Choroid plexus epithelial cell (primary cell): ENCODE measurements around the gene SLC29A2.
A peak's percentile ranks its signal among the peaks of the same experiment; 100 is the strongest.

ENCODE experiments used
- DNase-seq: peaks from one replicate; pipeline ENCODE4 v3.0.0-alpha.2; 2010; ENCODE audit warnings: low read depth
- H3K4me3 ChIP-seq: 2 replicates; pipeline ENCODE4 v1.5.1; 2011; ENCODE audit warnings: low read depth, mild to moderate bottlenecking, control low read depth, low read length, moderate library complexity
- TF ChIP-seq, protein P1 (sequence below): conservative IDR thresholded peaks from 2 replicates; pipeline ENCODE4 v1.5.1; 2011; ENCODE audit warnings: low read depth, mild to moderate bottlenecking, control low read depth, inconsistent platforms, low read length, moderate library complexity

Gene SLC29A2

DNA sequence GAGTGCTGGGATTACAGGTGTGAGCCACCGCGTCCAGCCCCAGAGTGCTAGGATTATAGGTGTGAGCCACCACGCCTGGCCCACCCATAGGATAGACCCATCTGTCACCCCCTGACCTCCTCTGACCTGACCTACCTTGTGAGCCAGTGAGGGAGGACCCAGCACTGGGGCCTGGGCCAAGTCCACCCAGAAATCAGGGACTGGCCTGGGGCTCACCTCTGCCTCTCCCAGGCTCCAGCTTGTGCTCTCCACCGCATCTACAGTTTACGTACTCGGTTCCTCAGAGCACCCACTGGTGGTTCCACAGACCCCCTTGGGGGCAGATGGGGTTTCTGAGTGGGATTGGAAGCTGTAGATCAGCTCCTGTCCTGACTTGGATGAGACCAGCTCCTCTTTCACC lies 6.4 kb downstream of the SLC29A2 start:
- TF ChIP-seq, protein P1, sequence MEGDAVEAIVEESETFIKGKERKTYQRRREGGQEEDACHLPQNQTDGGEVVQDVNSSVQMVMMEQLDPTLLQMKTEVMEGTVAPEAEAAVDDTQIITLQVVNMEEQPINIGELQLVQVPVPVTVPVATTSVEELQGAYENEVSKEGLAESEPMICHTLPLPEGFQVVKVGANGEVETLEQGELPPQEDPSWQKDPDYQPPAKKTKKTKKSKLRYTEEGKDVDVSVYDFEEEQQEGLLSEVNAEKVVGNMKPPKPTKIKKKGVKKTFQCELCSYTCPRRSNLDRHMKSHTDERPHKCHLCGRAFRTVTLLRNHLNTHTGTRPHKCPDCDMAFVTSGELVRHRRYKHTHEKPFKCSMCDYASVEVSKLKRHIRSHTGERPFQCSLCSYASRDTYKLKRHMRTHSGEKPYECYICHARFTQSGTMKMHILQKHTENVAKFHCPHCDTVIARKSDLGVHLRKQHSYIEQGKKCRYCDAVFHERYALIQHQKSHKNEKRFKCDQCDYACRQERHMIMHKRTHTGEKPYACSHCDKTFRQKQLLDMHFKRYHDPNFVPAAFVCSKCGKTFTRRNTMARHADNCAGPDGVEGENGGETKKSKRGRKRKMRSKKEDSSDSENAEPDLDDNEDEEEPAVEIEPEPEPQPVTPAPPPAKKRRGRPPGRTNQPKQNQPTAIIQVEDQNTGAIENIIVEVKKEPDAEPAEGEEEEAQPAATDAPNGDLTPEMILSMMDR: no peak
- no peak for DNase-seq
- no peak overlapping the region for H3K4me3 ChIP-seq

DNA sequence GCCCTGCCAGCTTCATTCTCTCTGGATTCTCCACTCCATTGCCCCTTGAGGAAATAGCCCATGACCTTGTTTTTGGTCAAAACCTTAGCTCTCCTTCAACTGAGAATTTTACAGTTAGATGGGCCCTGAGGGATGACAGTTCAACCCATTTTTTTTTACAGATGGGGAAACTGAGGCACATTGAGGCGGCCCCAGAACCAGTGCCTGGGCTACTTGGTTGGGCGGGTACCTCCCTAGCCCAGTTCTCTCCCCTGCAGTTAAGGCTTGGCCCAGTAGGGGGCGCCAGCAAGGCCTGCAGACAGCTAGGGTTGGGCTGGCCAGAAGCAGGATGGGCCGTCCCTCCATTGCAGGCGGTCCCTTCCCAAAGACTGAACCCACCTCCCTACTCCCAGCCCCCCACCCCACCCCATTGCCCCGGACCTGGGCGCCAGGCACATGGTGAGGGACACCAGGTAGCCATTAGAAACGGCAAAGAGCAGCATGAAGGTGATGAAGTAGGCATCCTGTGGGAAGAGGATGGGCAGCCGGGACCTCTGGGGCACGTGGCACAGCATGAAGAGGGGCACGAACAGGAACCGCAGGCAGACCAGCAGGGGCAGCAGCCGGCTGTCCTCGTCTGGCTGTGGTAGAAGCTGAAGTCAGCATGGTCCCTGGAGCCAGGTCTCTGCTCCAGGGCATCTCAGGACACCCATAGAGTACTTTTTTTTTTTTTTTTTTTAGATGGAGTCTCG lies 7.6 kb downstream of the SLC29A2 start:
- H3K4me3 ChIP-seq: no peak overlapping the region
- DNase-seq: peak; percentile 30
- TF ChIP-seq, protein P1: peak; percentile 75

DNA sequence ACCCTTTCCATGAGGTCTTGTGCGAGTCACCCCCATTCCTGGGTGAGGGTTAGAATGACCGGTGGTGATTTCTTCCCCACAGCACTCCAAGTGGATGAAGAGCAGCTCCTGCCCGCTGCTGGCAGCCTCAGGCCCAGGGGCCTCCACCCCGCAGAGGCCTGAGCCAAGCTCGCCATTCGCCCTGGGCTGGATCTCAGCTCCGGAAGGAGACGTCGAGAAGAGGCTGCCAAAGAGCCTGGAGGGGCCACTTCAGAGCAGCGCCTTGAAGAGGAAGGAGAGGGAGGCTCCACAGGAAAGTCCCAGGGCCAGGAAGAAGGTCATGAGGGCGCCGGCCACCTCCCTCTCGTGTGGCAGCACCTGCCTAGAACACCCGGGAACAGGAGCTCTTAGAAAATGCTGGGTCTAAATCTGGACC lies 8.4 kb downstream of the SLC29A2 start:
- TF ChIP-seq, protein P1: no peak
- H3K4me3 ChIP-seq: no peak overlapping the region
- no peak for DNase-seq

DNA sequence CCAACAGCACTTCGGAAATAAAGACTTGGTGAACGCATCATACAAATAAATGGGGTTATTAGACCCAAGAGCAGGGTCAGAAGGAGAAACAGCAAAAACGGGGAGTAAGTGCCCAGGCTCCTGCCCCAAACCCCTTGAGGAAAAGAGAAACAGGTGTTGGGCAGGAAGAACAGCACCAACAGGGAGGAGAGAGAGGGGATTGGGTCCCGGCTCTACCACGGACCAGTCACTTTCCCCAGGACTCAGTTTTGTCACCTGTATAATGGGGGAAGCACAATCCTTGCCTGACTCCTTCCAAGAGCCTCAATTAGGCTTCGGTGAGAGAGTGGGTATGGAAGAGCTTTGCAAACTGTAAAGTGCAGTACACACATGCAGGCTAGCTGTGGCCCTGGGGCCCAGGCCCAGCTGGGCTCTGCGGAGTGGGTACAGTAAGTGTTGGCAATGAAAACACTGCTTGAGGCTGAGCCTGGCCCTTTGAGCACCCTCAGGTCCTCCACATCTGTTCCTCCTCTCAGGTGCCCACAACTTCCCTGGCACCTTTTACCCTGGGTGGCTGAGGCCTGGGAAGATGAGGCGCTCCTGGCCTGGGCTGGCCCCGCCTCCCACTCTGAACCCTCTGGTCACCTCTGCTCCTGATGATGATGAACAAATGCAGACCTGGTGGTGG lies 8.9 kb downstream of the SLC29A2 start:
- TF ChIP-seq, protein P1: no peak
- no peak overlapping the region for H3K4me3 ChIP-seq
- DNase-seq: no peak

DNA sequence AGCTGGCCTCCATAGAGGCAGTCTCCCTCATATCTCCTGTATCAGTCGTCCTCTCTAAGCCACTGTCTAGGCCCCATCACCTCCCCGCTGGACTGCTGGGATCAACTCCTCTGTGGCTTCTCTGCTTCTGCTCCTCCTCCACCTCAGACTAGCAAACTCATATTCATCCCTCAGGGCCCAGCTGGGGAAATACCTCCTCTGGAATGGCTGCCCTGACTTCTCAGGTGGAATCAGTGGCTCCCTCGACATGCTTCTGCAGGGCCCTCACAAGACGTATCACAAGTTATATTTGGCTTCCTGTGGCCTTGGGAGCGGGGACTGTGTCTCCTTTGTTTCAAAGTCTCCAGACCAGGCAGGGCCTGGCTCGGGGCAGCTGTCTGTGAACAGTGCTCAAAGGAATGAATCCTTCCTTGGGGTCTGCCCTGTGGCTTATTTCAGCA lies 10.0 kb downstream of the SLC29A2 start:
- DNase-seq: no peak
- TF ChIP-seq, protein P1: no peak
- no peak overlapping the region for H3K4me3 ChIP-seq

DNA sequence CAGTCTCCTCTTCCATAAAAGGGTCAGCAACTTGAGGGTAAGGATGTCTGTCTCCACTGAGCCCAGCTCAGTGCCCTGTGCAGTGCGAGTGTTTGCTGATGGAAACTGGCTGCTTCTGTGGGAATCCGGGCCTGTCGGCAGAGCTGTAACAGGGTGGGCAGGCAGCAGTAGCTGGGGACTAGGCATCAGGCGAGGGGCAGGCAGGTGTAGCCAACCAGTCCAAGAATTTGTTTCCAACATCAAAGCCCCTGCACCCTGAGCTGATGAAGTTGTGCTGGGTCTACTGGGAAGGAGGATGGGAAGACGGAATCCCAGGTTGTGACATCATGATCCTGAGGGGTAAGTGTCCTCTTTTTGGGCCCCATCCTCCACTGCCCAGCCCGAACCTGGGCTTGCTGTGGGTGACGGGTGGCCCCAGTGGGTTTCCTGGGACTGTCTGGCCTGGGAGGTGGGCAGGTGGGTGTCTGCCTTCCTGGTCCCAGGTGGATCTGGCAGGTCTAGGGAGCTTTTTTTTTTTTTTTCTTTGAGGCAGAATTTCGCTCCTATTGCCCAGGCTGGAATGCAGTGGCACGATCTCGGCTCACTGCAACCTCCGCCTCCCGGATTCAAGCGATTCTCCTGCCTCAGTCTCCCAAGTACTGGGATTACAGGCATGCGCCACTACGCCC lies 11.0 kb downstream of the SLC29A2 start:
- TF ChIP-seq, protein P1: no peak
- no peak overlapping the region for H3K4me3 ChIP-seq
- no peak for DNase-seq
